DND-41 (cell line): ENCODE measurements around the gene COG2.

Experiments used
- ATAC-seq: fragments of 200-7000 bp; cut with Tn5 transposase; 3 replicates; pipeline ENCODE4 v1.9.1; 2021; ENCODE audit warnings: low read depth; ENCODE audit not compliant: insufficient read depth
- DNase-seq: peaks from one replicate; pipeline ENCODE4 v3.0.0-alpha.2; 2020
- H2AFZ ChIP-seq: 2 replicates; pipeline ENCODE4 v1.6.0; 2012; ENCODE audit warnings: low read depth, low read length
- H3K27ac ChIP-seq: 2 replicates; pipeline ENCODE4 v1.5.1; 2012; ENCODE audit warnings: low read length, inconsistent platforms
- H3K27me3 ChIP-seq: fragments of 200-600 bp; sonication (generic); 2 replicates; pipeline ENCODE4 v1.6.0; 2012; ENCODE audit warnings: low read length, mild to moderate bottlenecking, inconsistent platforms; ENCODE audit not compliant: insufficient read depth, poor library complexity
- H3K36me3 ChIP-seq: 2 replicates; pipeline ENCODE4 v1.5.1; 2012; ENCODE audit warnings: low read length, inconsistent platforms; ENCODE audit not compliant: insufficient read depth
- H3K4me1 ChIP-seq: 2 replicates; pipeline ENCODE4 v1.5.1; 2012; ENCODE audit warnings: mild to moderate bottlenecking, low read length; ENCODE audit not compliant: insufficient read depth
- H3K4me2 ChIP-seq: 2 replicates; pipeline ENCODE4 v1.6.0; 2012; ENCODE audit warnings: mild to moderate bottlenecking, moderate library complexity, low read length, inconsistent platforms; ENCODE audit not compliant: insufficient read depth
- H3K4me3 ChIP-seq, 2 experiments: fragments of 200-600 bp in 1 of 2; shearing (Covaris generic) in 1 of 2; 2 replicates each; pipeline ENCODE4 v1.5.1; 2012 to 2016; ENCODE audit warnings: inconsistent platforms in 2 of 2, low read length in 2 of 2, mild to moderate bottlenecking in 2 of 2, low read depth in 1 of 2, moderate library complexity in 1 of 2
- H3K79me2 ChIP-seq: 2 replicates; pipeline ENCODE4 v1.6.0; 2012; ENCODE audit warnings: low read length, inconsistent platforms; ENCODE audit not compliant: insufficient read depth
- H3K9ac ChIP-seq: 2 replicates; pipeline ENCODE4 v1.6.0; 2012; ENCODE audit warnings: low read depth, mild to moderate bottlenecking, inconsistent platforms, low read length, moderate library complexity
- H3K9me3 ChIP-seq: 2 replicates; pipeline ENCODE4 v1.5.1; 2012; ENCODE audit warnings: low read length, moderate library complexity, mild to moderate bottlenecking, inconsistent platforms; ENCODE audit not compliant: insufficient read depth, severe bottlenecking
- H4K20me1 ChIP-seq: 2 replicates; pipeline ENCODE4 v1.6.0; 2012; ENCODE audit warnings: low read length; ENCODE audit not compliant: insufficient read depth
- EZH2 ChIP-seq: IDR thresholded peaks from 3 replicates; pipeline ENCODE4 v1.6.1; 2012; ENCODE audit warnings: borderline replicate concordance, low read depth, mild to moderate bottlenecking, moderate library complexity, low read length, inconsistent platforms; ENCODE audit not compliant: severe bottlenecking
- TF ChIP-seq, protein P1 (sequence below): IDR thresholded peaks from 2 replicates; pipeline ENCODE4 v1.5.1; 2012; ENCODE audit warnings: borderline replicate concordance, low read length, moderate library complexity, mild to moderate bottlenecking; ENCODE audit not compliant: poor library complexity, severe bottlenecking; ENCODE audit errors: extremely low read depth

COG2 gene

GRCh38 chr1:230691615-230692014 lies 49.3 kb downstream of the COG2 start:
- ATAC-seq (no peak), DNase-seq (no peak)
- Histone ChIP-seq H4K20me1 (no peaks in the 10 kb centered on the region), H3K27me3 (no peaks in the 10 kb centered on the region), H3K36me3 (peaks cover 77% of the 10 kb centered on the region), H3K79me2 (no peaks in the 10 kb centered on the region), H3K9ac (no peak overlapping the region), H2AFZ (no peak overlapping the region), H3K4me1 (no peaks in the 10 kb centered on the region), H3K27ac (no peak overlapping the region), H3K4me2 (no peak overlapping the region), H3K4me3 (no peak overlapping the region), H3K9me3 (no peaks in the 10 kb centered on the region)
- no peak for TF ChIP-seq EZH2
- TF ChIP-seq, protein P1, sequence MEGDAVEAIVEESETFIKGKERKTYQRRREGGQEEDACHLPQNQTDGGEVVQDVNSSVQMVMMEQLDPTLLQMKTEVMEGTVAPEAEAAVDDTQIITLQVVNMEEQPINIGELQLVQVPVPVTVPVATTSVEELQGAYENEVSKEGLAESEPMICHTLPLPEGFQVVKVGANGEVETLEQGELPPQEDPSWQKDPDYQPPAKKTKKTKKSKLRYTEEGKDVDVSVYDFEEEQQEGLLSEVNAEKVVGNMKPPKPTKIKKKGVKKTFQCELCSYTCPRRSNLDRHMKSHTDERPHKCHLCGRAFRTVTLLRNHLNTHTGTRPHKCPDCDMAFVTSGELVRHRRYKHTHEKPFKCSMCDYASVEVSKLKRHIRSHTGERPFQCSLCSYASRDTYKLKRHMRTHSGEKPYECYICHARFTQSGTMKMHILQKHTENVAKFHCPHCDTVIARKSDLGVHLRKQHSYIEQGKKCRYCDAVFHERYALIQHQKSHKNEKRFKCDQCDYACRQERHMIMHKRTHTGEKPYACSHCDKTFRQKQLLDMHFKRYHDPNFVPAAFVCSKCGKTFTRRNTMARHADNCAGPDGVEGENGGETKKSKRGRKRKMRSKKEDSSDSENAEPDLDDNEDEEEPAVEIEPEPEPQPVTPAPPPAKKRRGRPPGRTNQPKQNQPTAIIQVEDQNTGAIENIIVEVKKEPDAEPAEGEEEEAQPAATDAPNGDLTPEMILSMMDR: no peak

- no peak overlapping the region for H3K4me2 ChIP-seq
- H3K79me2 ChIP-seq: no peaks in the 10 kb centered on the region
- H3K27me3 ChIP-seq: no peaks in the 10 kb centered on the region
- no peak overlapping the region for H3K27ac ChIP-seq
- H2AFZ ChIP-seq: no peak overlapping the region
- no peak for DNase-seq
- no peaks in the 10 kb centered on the region for H3K9me3 ChIP-seq
- no peak overlapping the region for H3K4me3 ChIP-seq
- no peak overlapping the region for H3K9ac ChIP-seq
- ATAC-seq: no peak
- H3K36me3 ChIP-seq: peaks cover 61% of the 10 kb centered on the region
- TF ChIP-seq EZH2: no peak
- TF ChIP-seq, protein P1: no peak
- H3K4me1 ChIP-seq: no peaks in the 10 kb centered on the region
- H4K20me1 ChIP-seq: no peaks in the 10 kb centered on the region
Measured at GRCh38 chr1:230693221-230693620, 50.9 kb downstream of the COG2 start.

DNA sequence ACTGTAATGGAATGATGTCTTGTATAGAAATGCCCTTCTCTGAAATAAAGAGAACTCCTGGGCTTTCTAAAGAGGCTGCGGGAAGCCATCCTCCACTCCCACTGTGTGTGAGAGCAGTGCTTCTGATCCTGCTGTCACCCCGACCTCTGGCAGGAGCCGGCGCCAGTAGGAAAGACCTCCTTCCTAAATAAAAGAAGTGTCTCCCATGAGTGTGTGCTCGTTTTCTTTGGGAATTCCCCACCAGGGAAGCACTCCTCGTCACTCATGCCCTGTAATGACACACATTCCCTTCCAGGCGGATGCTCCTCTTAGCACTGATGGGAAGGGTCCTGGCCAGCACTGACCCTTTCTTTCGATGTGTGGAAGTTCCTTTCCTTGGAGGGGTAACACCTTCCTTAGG lies 51.5 kb downstream of the COG2 start:
- Histone ChIP-seq H3K79me2 (no peaks in the 10 kb centered on the region), H3K9ac (no peak overlapping the region), H3K36me3 (peaks cover 55% of the 10 kb centered on the region), H4K20me1 (no peaks in the 10 kb centered on the region), H3K27ac (no peak overlapping the region), H2AFZ (no peak overlapping the region), H3K4me3 (no peak overlapping the region), H3K4me2 (no peak overlapping the region), H3K4me1 (no peaks in the 10 kb centered on the region), H3K9me3 (no peaks in the 10 kb centered on the region), H3K27me3 (no peaks in the 10 kb centered on the region)
- no peak for ATAC-seq
- DNase-seq: no peak
- TF ChIP-seq, protein P1: no peak
- TF ChIP-seq EZH2: no peak

- Histone ChIP-seq H3K27me3 (no peaks in the 10 kb centered on the region), H4K20me1 (no peaks in the 10 kb centered on the region), H3K27ac (no peak overlapping the region), H3K4me2 (no peak overlapping the region), H2AFZ (no peak overlapping the region), H3K4me1 (no peaks in the 10 kb centered on the region), H3K9me3 (no peaks in the 10 kb centered on the region), H3K4me3 (no peak overlapping the region), H3K79me2 (no peaks in the 10 kb centered on the region), H3K9ac (no peak overlapping the region), H3K36me3 (peaks cover 49% of the 10 kb centered on the region)
- ATAC-seq: peak; percentile 29; the same call in 1 of the 3 replicates
- TF ChIP-seq, protein P1: no peak
- no peak for TF ChIP-seq EZH2
- DNase-seq: no peak
Measured at GRCh38 chr1:230694464-230694863, 52.2 kb downstream of the COG2 start.
